Rectal smooth muscle tissue (tissue), 1 donor: ENCODE results near the gene DCLRE1B.

Source experiments
- H3K27ac ChIP-seq: one replicate; pipeline ENCODE4 v1.7.0; 2013; ENCODE audit warnings: low read depth, low read length, inconsistent platforms
- H3K27me3 ChIP-seq: one replicate; pipeline ENCODE4 v1.7.0; 2013; ENCODE audit warnings: low read length; ENCODE audit not compliant: control insufficient read depth, insufficient read depth
- H3K36me3 ChIP-seq: one replicate; pipeline ENCODE4 v1.7.0; 2013; ENCODE audit warnings: low read length; ENCODE audit not compliant: control insufficient read depth, insufficient read depth
- H3K4me1 ChIP-seq: one replicate; pipeline ENCODE4 v1.7.0; 2013; ENCODE audit warnings: low read length; ENCODE audit not compliant: control insufficient read depth, insufficient read depth
- H3K4me3 ChIP-seq: one replicate; pipeline ENCODE4 v1.7.0; 2013; ENCODE audit warnings: low read length
- H3K9ac ChIP-seq: one replicate; pipeline ENCODE4 v1.7.0; 2013; ENCODE audit warnings: low read length

The DCLRE1B gene

DNA sequence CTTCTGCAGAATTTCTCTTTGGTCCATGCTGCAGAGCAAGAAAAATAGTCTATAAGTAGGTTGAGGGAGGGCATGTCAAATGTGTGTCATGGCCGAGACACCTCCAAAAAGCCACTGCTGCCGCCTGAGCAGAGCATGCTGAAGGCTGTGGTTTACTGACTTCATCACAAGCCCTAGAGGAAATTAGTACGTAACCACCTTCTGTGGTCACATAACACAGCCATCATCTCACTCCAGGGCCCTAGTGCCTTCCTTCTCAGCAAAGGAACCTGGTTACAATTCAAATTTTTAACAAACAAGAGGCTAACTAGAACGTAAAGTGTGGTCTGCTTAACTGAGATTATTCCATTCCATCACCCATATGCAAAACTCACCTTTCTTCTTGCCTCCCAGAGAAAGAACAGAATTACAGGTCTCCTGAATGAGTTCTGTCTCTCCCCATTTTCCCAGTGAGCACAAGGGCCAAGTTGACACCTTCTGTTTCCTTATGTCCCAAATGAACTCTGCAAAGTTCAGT, 33.5 kb upstream of the DCLRE1B start, which contains the start of gene PTPN22:
Gene PTPN22, minus strand, starts transcription at position 116 of the 517 bp plus-strand sequence.
- peak within 1 kb of the TSS; percentile 13 for H3K4me3 ChIP-seq
- no peaks in the 10 kb centered on the region for H3K27me3 ChIP-seq
- no peak within 1 kb of the TSS for H3K9ac ChIP-seq
- no peaks in the 10 kb centered on the region for H3K4me1 ChIP-seq
- H3K27ac ChIP-seq: no peak within 1 kb of the TSS
- no peaks in the 10 kb centered on the region for H3K36me3 ChIP-seq

- no peaks in the 10 kb centered on the region for H3K4me1 ChIP-seq
- H3K27me3 ChIP-seq: no peaks in the 10 kb centered on the region
- H3K4me3 ChIP-seq: no peak overlapping the region
- no peaks in the 10 kb centered on the region for H3K36me3 ChIP-seq
- no peak overlapping the region for H3K9ac ChIP-seq
- H3K27ac ChIP-seq: no peak overlapping the region
Measured at GRCh38 chr1:113872219-113872935, 32.7 kb upstream of the DCLRE1B start.

GRCh38 chr1:113874012-113874879, 30.9 kb upstream of the DCLRE1B start:
- Histone ChIP-seq H3K36me3 (no peaks in the 10 kb centered on the region), H3K4me3 (no peak overlapping the region), H3K4me1 (no peaks in the 10 kb centered on the region), H3K27me3 (no peaks in the 10 kb centered on the region), H3K9ac (no peak overlapping the region), H3K27ac (no peak overlapping the region)

DNA sequence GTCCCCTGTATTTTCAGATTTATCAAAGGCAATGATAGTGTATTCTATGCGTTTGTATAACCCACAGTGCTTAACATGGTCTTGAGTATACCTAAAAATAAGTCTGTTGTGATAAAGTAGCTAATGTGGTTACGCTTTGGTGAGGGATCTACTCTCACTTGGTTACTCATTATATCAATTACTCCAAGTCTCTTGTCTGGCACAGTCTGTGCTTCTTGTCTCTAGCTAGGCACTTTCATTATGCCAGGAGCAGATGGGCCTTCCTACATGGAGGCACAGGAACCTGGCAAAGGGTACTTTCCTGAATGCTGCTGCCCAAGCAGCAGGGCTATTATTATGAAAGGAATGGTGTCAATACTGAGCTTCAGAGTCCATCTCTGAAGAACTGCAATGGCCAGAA, 29.4 kb upstream of the DCLRE1B start:
- H3K9ac ChIP-seq: no peak overlapping the region
- no peaks in the 10 kb centered on the region for H3K4me1 ChIP-seq
- no peaks in the 10 kb centered on the region for H3K27me3 ChIP-seq
- H3K36me3 ChIP-seq: no peaks in the 10 kb centered on the region
- no peak overlapping the region for H3K4me3 ChIP-seq
- no peak overlapping the region for H3K27ac ChIP-seq

GRCh38 chr1:113876176-113876575, 28.9 kb upstream of the DCLRE1B start:
- Histone ChIP-seq H3K27me3 (no peaks in the 10 kb centered on the region), H3K4me1 (no peaks in the 10 kb centered on the region), H3K27ac (no peak overlapping the region), H3K36me3 (no peaks in the 10 kb centered on the region), H3K4me3 (no peak overlapping the region), H3K9ac (no peak overlapping the region)

- Histone ChIP-seq H3K4me1 (no peaks in the 10 kb centered on the region), H3K4me3 (no peak overlapping the region), H3K36me3 (no peaks in the 10 kb centered on the region), H3K27me3 (no peaks in the 10 kb centered on the region), H3K9ac (no peak overlapping the region), H3K27ac (no peak overlapping the region)
Measured at GRCh38 chr1:113879739-113880038, 25.4 kb upstream of the DCLRE1B start.

DNA sequence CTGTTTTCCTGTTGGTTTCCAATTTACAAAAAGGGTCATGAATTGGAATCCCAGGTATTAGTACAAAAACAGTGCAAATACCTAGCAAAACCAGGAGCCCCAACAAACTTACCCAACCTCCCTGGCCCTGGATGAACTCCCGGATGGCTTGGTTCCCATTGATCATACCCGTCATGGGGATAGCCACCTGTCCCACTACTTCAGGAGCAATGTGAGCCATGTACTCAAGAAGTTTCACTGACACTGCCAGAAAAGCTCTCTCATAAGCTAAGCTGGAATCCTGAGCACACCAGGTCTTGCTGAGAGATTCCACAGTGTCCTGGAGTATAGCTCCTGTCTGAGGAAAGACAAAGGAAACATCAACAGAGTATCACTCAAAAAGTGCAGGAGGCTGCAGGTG, 23.5 kb upstream of the DCLRE1B start:
- no peaks in the 10 kb centered on the region for H3K27me3 ChIP-seq
- H3K36me3 ChIP-seq: no peaks in the 10 kb centered on the region
- H3K9ac ChIP-seq: no peak overlapping the region
- no peaks in the 10 kb centered on the region for H3K4me1 ChIP-seq
- no peak overlapping the region for H3K4me3 ChIP-seq
- H3K27ac ChIP-seq: no peak overlapping the region

DNA sequence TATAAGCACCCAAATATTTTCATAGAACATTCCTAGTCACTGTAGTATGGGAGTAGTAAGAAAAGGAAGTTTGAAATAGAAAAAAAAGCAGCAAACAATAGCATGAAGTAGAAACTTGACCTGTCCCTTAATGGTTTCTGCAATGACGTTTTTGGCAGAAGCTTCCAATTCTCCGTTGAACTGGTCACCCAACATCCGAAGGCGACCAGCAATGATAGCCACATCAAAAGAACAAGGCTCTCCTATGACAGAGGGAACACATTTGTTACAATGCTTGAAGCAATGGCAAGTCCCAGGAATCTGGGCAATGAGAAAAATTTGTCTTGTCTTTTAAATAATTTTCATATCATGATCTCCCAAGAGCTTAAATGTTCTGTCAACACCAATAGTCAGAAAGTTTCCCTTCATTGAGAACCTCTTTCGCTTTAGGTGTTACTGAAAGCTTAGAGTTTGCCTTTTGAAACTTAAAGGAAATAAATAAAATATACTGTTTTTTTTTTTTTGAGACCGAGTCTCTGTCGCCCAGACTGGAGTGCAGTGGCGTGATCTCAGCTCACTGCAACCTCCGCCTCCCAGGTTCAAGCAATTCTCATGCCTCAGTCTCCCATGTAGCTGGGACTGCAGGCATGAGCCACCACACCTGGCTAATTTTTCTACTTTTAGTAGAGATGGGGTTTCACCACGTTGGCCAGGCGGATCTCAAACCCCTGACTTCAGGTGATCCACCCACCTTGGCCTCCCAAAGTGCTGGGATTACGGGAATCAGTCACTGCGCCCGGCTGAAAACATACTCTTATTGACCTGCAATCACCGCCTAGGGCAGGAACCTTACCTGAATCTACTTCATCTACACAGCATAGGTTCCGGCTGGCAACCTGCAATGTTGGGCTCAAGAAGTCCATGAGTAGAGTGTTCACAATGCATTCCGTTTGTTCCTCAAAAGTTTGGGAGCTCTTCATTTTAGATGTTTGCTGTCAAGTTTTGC, 18.4 kb upstream of the DCLRE1B start:
- peak overlapping the region; percentile 49 for H3K4me3 ChIP-seq
- H3K9ac ChIP-seq: no peak overlapping the region
- no peak overlapping the region for H3K27ac ChIP-seq
- no peaks in the 10 kb centered on the region for H3K27me3 ChIP-seq
- no peaks in the 10 kb centered on the region for H3K4me1 ChIP-seq
- H3K36me3 ChIP-seq: no peaks in the 10 kb centered on the region

DNA sequence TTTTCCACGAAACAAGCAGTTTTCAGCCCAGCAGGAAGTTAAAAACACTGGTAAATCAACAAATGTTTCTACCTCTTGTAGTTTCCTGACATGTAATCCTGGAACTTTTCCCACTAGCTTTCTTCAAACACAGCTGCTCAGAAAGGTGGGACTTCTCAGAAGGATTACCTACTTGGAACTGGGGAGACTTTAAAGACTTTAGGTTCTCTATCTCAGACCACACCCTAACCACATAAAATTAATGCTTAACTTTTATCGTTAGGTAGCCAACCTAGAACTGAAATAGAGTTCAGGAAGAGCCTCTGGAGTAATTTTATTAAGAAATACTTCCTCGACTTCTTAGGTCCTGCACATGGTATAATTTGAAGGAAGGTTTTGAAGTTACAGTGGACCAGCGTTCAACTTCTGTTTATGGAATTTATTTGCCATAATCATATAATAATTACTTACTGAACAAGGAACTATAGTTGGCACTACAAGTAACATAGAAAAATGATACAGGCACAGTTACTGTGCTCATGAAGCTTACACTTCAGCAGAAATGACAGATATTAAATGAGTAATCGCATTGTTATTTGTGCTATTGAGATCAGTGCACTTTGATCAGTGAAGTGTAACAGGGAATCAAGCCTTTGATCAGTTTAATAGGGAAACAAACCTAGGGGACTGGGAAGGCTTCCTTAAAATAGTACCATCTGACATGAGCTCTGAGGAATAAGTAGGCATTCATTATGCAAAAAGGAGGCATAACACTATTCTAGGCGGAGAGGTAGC, 17.5 kb upstream of the DCLRE1B start, which contains the start of gene BCL2L15:
Gene BCL2L15, minus strand, starts transcription at position 180 of the 774 bp plus-strand sequence. CDS start 206 bp downstream, outside the sequence.
- no peaks in the 10 kb centered on the region for H3K4me1 ChIP-seq
- H3K9ac ChIP-seq: no peak within 1 kb of the TSS
- no peaks in the 10 kb centered on the region for H3K27me3 ChIP-seq
- H3K36me3 ChIP-seq: no peaks in the 10 kb centered on the region
- peak within 1 kb of the TSS; percentile 49 for H3K4me3 ChIP-seq
- no peak within 1 kb of the TSS for H3K27ac ChIP-seq

- H3K4me3 ChIP-seq: no peak overlapping the region
- H3K9ac ChIP-seq: no peak overlapping the region
- H3K4me1 ChIP-seq: no peaks in the 10 kb centered on the region
- H3K36me3 ChIP-seq: no peaks in the 10 kb centered on the region
- H3K27ac ChIP-seq: no peak overlapping the region
- H3K27me3 ChIP-seq: no peaks in the 10 kb centered on the region
Measured at GRCh38 chr1:113890816-113891215, 14.3 kb upstream of the DCLRE1B start.

DNA sequence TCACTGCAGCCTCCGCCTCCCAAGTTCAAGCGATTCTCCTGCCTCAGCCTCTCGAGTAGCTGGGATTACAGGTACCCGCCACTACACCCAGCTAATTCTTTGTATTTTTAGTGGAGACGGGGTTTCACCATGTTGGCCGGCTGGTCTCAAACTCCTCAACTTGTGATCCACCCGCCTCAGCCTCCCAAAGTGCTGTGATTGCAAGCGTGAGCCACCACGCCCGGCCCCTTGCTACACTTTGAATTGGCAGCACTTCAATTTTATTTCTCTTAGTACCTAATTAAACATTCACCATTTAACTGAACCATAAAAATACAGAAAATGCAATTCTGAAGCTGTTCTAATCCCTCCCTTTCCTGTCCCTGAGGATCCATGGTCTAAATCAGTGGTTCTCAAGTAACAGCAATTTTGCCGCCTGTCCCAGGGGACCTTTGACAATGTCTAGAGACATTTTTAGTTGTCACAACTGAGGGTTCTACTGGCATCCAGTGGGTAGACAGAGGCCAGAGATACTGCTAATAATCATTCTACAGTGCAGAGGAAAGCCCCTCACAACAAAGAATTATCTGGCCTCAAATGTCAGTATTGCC, 13.4 kb upstream of the DCLRE1B start:
- Histone ChIP-seq H3K9ac (no peak overlapping the region), H3K4me3 (no peak overlapping the region), H3K27me3 (no peaks in the 10 kb centered on the region), H3K36me3 (no peaks in the 10 kb centered on the region), H3K27ac (no peak overlapping the region), H3K4me1 (no peaks in the 10 kb centered on the region)
